HCT116 (cell line): ENCODE results near the gene SPATA1. TPM values are rescaled to one million over a fixed set of nuclear protein-coding genes. Genes with fewer than 3 reads are reported as not detected.

Source experiments
- ATAC-seq: fragments of 200-7000 bp; cut with Tn5 transposase; 2 replicates; pipeline ENCODE4 v1.9.1; 2020; ENCODE audit warnings: mild to moderate bottlenecking, moderate library complexity
- BruUV-seq: library from RNA; stranded (reverse); fragments of 400-500 nt; replicated peaks from 2 replicates; lab custom pipeline; 2021; lab: Mats Ljungman, UMichigan
- CTCF ChIA-PET: fragments of 300-600 bp; sonication (Branson Sonifier 250); formaldehyde crosslinking; loops from one replicate; lab custom pipeline; 2021; ENCODE audit warnings: antibody characterized with exemption; lab: Charles Lee
- POLR2A ChIA-PET: fragments of 300-600, 350-600 bp; sonication (Branson Sonifier 250); formaldehyde crosslinking; loops from one replicate; lab custom pipeline; 2021; ENCODE audit warnings: antibody characterized with exemption; lab: Charles Lee
- RAD21 ChIA-PET, 2 experiments: fragments of 300-600 bp; sonication (Branson Sonifier 250); formaldehyde crosslinking; loops; one replicate each; lab custom pipeline; 2023; ENCODE audit warnings: low total read pairs in 2 of 2; ENCODE audit not compliant: uncharacterized antibody in 2 of 2, unreplicated experiment in 2 of 2, low non-redundant PET in 1 of 2; lab: Charles Lee
- DNase-seq: peaks from one replicate; pipeline ENCODE4 v3.0.0-alpha.2; 2010; ENCODE audit warnings: low read depth, low spot score
- H2AFZ ChIP-seq: fragments of 200-600 bp; shearing (Covaris generic), sonication (generic); 2 replicates; pipeline ENCODE4 v1.6.1; 2017; ENCODE audit warnings: low read depth, mixed run types, mixed read lengths, antibody characterized with exemption, low read length; ENCODE audit not compliant: poor library complexity, severe bottlenecking
- H3K27ac ChIP-seq: 2 replicates; pipeline ENCODE4 v1.5.1; 2012; ENCODE audit warnings: low read depth, low read length
- H3K27me3 ChIP-seq: fragments of 200-600 bp; sonication (generic); 2 replicates; pipeline ENCODE4 v1.6.1; 2016; ENCODE audit warnings: mixed run types, low read length, mixed read lengths; ENCODE audit not compliant: insufficient read depth
- H3K36me3 ChIP-seq, 2 experiments: fragments of 200-500 bp in 1 of 2; fragments of 200-600 bp in 1 of 2; sonication (Bioruptor generic) in 1 of 2; sonication (generic) in 1 of 2; 2 replicates each; pipeline versions ENCODE4 v1.5.1 to v1.6.1; 2014 to 2016; ENCODE audit warnings: low read length in 2 of 2, inconsistent platforms in 1 of 2, mixed read lengths in 1 of 2, mixed run types in 1 of 2; ENCODE audit not compliant: insufficient read depth in 2 of 2, control insufficient read depth in 1 of 2
- H3K4me1 ChIP-seq, 2 experiments: fragments of 200-600 bp in 1 of 2; sonication (generic) in 1 of 2; 2 replicates each; pipeline versions ENCODE4 v1.5.1 to v1.6.1; 2012 to 2017; ENCODE audit warnings: low read length in 2 of 2, inconsistent platforms in 1 of 2, mild to moderate bottlenecking in 1 of 2, mixed read lengths in 1 of 2, mixed run types in 1 of 2, moderate library complexity in 1 of 2; ENCODE audit not compliant: insufficient read depth in 2 of 2, control insufficient read depth in 1 of 2
- H3K4me2 ChIP-seq: fragments of 200-600 bp; sonication (generic); 2 replicates; pipeline ENCODE4 v1.6.1; 2017; ENCODE audit warnings: mixed run types, low read length, mixed read lengths
- H3K4me3 ChIP-seq, 2 experiments: fragments of 200-600 bp in 1 of 2; sonication (generic) in 1 of 2; replicated peaks in 1 of 2; 2 replicates each; pipeline ENCODE4 v1.5.1; 2011 to 2016; ENCODE audit warnings: low read length in 2 of 2, control low read depth in 1 of 2, low read depth in 1 of 2, mild to moderate bottlenecking in 1 of 2, mixed read lengths in 1 of 2, mixed run types in 1 of 2
- H3K79me2 ChIP-seq: fragments of 200-600 bp; sonication (generic); 2 replicates; pipeline ENCODE4 v1.6.1; 2017; ENCODE audit warnings: mild to moderate bottlenecking, mixed run types, low read length, moderate library complexity, mixed read lengths; ENCODE audit not compliant: insufficient read depth
- H3K9ac ChIP-seq: fragments of 200-600 bp; sonication (generic); 2 replicates; pipeline ENCODE4 v1.6.1; 2016; ENCODE audit warnings: low read length, mixed read lengths
- H3K9me2 ChIP-seq: fragments of 200-600 bp; sonication (generic), shearing (Covaris generic); 2 replicates; pipeline ENCODE4 v1.6.1; 2017; ENCODE audit warnings: mixed run types, mild to moderate bottlenecking, moderate library complexity; ENCODE audit not compliant: insufficient read depth
- H3K9me3 ChIP-seq, 2 experiments: fragments of 200-500 bp in 1 of 2; fragments of 200-600 bp in 1 of 2; sonication (Bioruptor generic) in 1 of 2; sonication (generic) in 1 of 2; 2 replicates each; pipeline ENCODE4 v1.6.1; 2014 to 2017; ENCODE audit warnings: low read length in 2 of 2, mixed read lengths in 2 of 2, inconsistent platforms in 1 of 2, low read depth in 1 of 2, mild to moderate bottlenecking in 1 of 2, mixed run types in 1 of 2, moderate library complexity in 1 of 2; ENCODE audit not compliant: control insufficient read depth in 1 of 2, insufficient read depth in 1 of 2
- H4K20me1 ChIP-seq: fragments of 200-600 bp; sonication (generic), shearing (Covaris generic); 2 replicates; pipeline ENCODE4 v1.6.1; 2017; ENCODE audit warnings: mixed run types, mild to moderate bottlenecking, moderate library complexity; ENCODE audit not compliant: insufficient read depth
- ATF3 ChIP-seq: IDR thresholded peaks from 2 replicates; pipeline ENCODE4 v1.6.1; 2012
- CBX3 ChIP-seq: IDR thresholded peaks from 2 replicates; pipeline ENCODE4 v1.6.1; 2012; ENCODE audit warnings: low read depth
- CEBPB ChIP-seq: IDR thresholded peaks from 2 replicates; pipeline ENCODE4 v1.6.1; 2012; ENCODE audit warnings: low read depth
- EGR1 ChIP-seq: IDR thresholded peaks from 2 replicates; pipeline ENCODE4 v1.6.1; 2012; ENCODE audit warnings: low read depth
- EZH2 ChIP-seq: fragments of 200-600 bp; sonication (generic); IDR thresholded peaks from 2 replicates; pipeline ENCODE4 v1.6.1; 2017; ENCODE audit warnings: antibody characterized with exemption, mixed run types
- FOSL1 ChIP-seq: IDR thresholded peaks from 2 replicates; pipeline ENCODE4 v1.6.1; 2012; ENCODE audit warnings: low read depth
- SRF ChIP-seq: IDR thresholded peaks from 2 replicates; pipeline ENCODE4 v1.6.1; 2012; ENCODE audit warnings: low read depth
- YY1 ChIP-seq: IDR thresholded peaks from 2 replicates; pipeline ENCODE4 v1.6.1; 2011; ENCODE audit warnings: low read length, low read depth, moderate library complexity, mild to moderate bottlenecking; ENCODE audit not compliant: insufficient replicate concordance; ENCODE audit errors: extremely low read depth
- ZBTB33 ChIP-seq: IDR thresholded peaks from 2 replicates; pipeline ENCODE4 v1.6.1; 2011; ENCODE audit warnings: mild to moderate bottlenecking, low read length, moderate library complexity; ENCODE audit not compliant: insufficient replicate concordance; ENCODE audit errors: extremely low read depth
- intact Hi-C: fragments of 100-400 bp; cut with micrococcal nuclease; formaldehyde crosslinking; loops from 2 replicates; pipeline ENCODE4 v1.10.0; 2022
- total RNA-seq: library from RNA; stranded (reverse); gene quantifications from one replicate; pipeline ENCODE4 v1.2.1, GENCODE V29; 2021; ENCODE audit not compliant: unreplicated experiment
- TF ChIP-seq, protein P1 (sequence below): IDR thresholded peaks from 2 replicates; pipeline ENCODE4 v1.6.1; 2012; ENCODE audit warnings: low read depth

SPATA1 gene
- total RNA-seq, 1 experiment from 2014 or later: 3.1 TPM

GRCh38 chr1:84606977-84607376 lies 100.8 kb downstream of the SPATA1 start:
- intact Hi-C loops: loop anchor here (10.0 kb wide), 2 partner anchors 102 to 328 kb away; partner anchors contain the start of genes GNG5 and SPATA1
- Histone ChIP-seq H3K4me1 (peaks cover 23 to 34% of the 10 kb centered on the region in 2 experiments), H3K27ac (no peak overlapping the region), H3K36me3 (no peaks in the 10 kb centered on the region), H3K9me3 (peaks cover 9 to 11% of the 10 kb centered on the region in 2 experiments; a peak in 2 of 4 replicates), H3K27me3 (no peaks in the 10 kb centered on the region), H3K9ac (no peak overlapping the region), H3K4me3 (no peak overlapping the region), H2AFZ (no peak overlapping the region), H3K9me2 (no peaks in the 10 kb centered on the region), H4K20me1 (no peaks in the 10 kb centered on the region), H3K79me2 (no peaks in the 10 kb centered on the region), H3K4me2 (no peak overlapping the region)
- no TSS peak for BruUV-seq
- ChIA-PET CTCF (interaction anchor here (1.0 to 2.8 kb wide), 2 partner anchors 13 to 165 kb away, joined by 4 to 6 read pairs; no protein-coding TSS in a partner anchor), RAD21 (interaction anchor here in 1 of 2 experiments (0.7 kb wide), 1 partner anchor 865 kb away, joined by 3 read pairs; no protein-coding TSS in a partner anchor), POLR2A (no interaction called here)
- TF ChIP-seq FOSL1 (no peak), ATF3 (no peak), EZH2 (no peak), CBX3 (0 out of 2 replicates have a peak, but pooled peaks have one; percentile 16)
- TF ChIP-seq, protein P1, sequence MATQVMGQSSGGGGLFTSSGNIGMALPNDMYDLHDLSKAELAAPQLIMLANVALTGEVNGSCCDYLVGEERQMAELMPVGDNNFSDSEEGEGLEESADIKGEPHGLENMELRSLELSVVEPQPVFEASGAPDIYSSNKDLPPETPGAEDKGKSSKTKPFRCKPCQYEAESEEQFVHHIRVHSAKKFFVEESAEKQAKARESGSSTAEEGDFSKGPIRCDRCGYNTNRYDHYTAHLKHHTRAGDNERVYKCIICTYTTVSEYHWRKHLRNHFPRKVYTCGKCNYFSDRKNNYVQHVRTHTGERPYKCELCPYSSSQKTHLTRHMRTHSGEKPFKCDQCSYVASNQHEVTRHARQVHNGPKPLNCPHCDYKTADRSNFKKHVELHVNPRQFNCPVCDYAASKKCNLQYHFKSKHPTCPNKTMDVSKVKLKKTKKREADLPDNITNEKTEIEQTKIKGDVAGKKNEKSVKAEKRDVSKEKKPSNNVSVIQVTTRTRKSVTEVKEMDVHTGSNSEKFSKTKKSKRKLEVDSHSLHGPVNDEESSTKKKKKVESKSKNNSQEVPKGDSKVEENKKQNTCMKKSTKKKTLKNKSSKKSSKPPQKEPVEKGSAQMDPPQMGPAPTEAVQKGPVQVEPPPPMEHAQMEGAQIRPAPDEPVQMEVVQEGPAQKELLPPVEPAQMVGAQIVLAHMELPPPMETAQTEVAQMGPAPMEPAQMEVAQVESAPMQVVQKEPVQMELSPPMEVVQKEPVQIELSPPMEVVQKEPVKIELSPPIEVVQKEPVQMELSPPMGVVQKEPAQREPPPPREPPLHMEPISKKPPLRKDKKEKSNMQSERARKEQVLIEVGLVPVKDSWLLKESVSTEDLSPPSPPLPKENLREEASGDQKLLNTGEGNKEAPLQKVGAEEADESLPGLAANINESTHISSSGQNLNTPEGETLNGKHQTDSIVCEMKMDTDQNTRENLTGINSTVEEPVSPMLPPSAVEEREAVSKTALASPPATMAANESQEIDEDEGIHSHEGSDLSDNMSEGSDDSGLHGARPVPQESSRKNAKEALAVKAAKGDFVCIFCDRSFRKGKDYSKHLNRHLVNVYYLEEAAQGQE: no peak
- ATAC-seq (no peak), DNase-seq (no peak)

DNA sequence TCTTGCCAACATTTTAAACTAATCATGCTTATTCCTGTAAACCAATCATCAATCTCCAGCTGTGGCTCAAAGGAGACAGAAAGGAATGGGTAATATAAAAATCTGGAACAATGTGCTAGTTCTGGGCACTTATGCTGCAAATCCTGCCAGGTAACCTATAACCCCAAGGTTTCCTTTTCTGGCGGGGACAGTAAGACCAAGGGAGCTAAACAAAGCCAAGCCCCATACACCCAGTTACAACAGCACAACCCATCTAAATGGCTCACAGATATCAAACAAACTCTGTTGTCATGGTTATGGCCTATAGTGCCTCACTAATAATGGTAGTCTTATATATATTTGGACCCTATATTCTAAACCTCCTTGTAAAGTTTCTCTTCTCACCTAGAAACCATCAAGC lies 104.9 kb downstream of the SPATA1 start:
- POLR2A ChIA-PET: no interaction called here
- H4K20me1 ChIP-seq: no peaks in the 10 kb centered on the region
- no peaks in the 10 kb centered on the region for H3K9me2 ChIP-seq
- RAD21 ChIA-PET: no interaction called here
- ATAC-seq (no peak), DNase-seq (no peak)
- CTCF ChIA-PET: no interaction called here
- H3K79me2 ChIP-seq: no peaks in the 10 kb centered on the region
- H3K4me2 ChIP-seq: no peak overlapping the region
- H3K4me3 ChIP-seq: no peak overlapping the region
- no peak overlapping the region for H3K27ac ChIP-seq
- H2AFZ ChIP-seq: no peak overlapping the region
- TF ChIP-seq YY1: no peak
- TF ChIP-seq ZBTB33: no peak
- TF ChIP-seq EGR1: no peak
- no peak for TF ChIP-seq CEBPB
- TF ChIP-seq SRF: no peak
- BruUV-seq: no TSS peak
- H3K27me3 ChIP-seq: no peaks in the 10 kb centered on the region
- H3K36me3 ChIP-seq: no peaks in the 10 kb centered on the region
- H3K4me1 ChIP-seq: no peaks in the 10 kb centered on the region
- H3K9me3 ChIP-seq: peaks cover 4 to 19% of the 10 kb centered on the region in 2 experiments; a peak in 2 of 4 replicates
- intact Hi-C loops: no loop called here
- no peak overlapping the region for H3K9ac ChIP-seq
